DLD1 (cell line): ENCODE data around the gene PYGB.
"Not testable (repeated sequence)": the region's sequence is repeated elsewhere in the genome, so short reads cannot be mapped to it uniquely, and the experiment has no call there.

Experiments
- in situ Hi-C: cut with HindIII; loops from 2 replicates; pipeline ENCODE4 v1.10.0; 2017; ENCODE audit warnings: low sequenced_read_pairs

The PYGB gene

GRCh38 chr20:25325997-25326396 is 78.1 kb downstream of the PYGB start:
- in situ Hi-C loops = no loop called here

- in situ Hi-C loops = no loop called here
Measured at GRCh38 chr20:25327521-25328235, 79.8 kb downstream of the PYGB start.

GRCh38 chr20:25328954-25329498 is 81.1 kb downstream of the PYGB start:
- in situ Hi-C loops = no loop called here

- in situ Hi-C loops = not testable (repeated sequence)
Measured at GRCh38 chr20:25334972-25335371, 87.1 kb downstream of the PYGB start.

- in situ Hi-C loops = no loop called here
Measured at GRCh38 chr20:25336561-25337422, 88.9 kb downstream of the PYGB start.

- in situ Hi-C loops = no loop called here
Measured at GRCh38 chr20:25338112-25339023, 90.5 kb downstream of the PYGB start.

- in situ Hi-C loops = no loop called here
Measured at GRCh38 chr20:25339608-25340007, 91.7 kb downstream of the PYGB start.

GRCh38 chr20:25340380-25340779 is 92.5 kb downstream of the PYGB start:
- in situ Hi-C loops = no loop called here

GRCh38 chr20:25341716-25342680 is 94.1 kb downstream of the PYGB start:
- in situ Hi-C loops = no loop called here

GRCh38 chr20:25344634-25345033 is 96.7 kb downstream of the PYGB start:
- in situ Hi-C loops = no loop called here

- in situ Hi-C loops = no loop called here
Measured at GRCh38 chr20:25345721-25346120, 97.8 kb downstream of the PYGB start.

GRCh38 chr20:25346349-25346748 is 98.5 kb downstream of the PYGB start:
- in situ Hi-C loops = no loop called here
